Endodermal cell (in vitro differentiated cells): ENCODE results near the gene AGPS. TPM values are rescaled to one million over a fixed set of nuclear protein-coding genes. Genes with fewer than 3 reads are reported as not detected.

Source experiments
- DNase-seq: peaks from one replicate; pipeline ENCODE4 v3.0.0-alpha.2; 2017
- H3K27ac ChIP-seq: 2 replicates; pipeline ENCODE4 v1.5.1; 2013; ENCODE audit warnings: mild to moderate bottlenecking, low read depth, low read length, moderate library complexity
- H3K27me3 ChIP-seq: 2 replicates; pipeline ENCODE4 v1.6.1; 2013; ENCODE audit warnings: mild to moderate bottlenecking, low read length, moderate library complexity; ENCODE audit not compliant: insufficient read depth, control insufficient read depth, poor library complexity, severe bottlenecking
- H3K36me3 ChIP-seq: 2 replicates; pipeline ENCODE4 v1.7.0; 2013; ENCODE audit warnings: mild to moderate bottlenecking, low read length, moderate library complexity; ENCODE audit not compliant: control insufficient read depth, insufficient read depth
- H3K4me1 ChIP-seq: one replicate; pipeline ENCODE4 v1.7.0; 2013; ENCODE audit warnings: low read length; ENCODE audit not compliant: control insufficient read depth, insufficient read depth
- H3K4me3 ChIP-seq: 2 replicates; pipeline ENCODE4 v1.5.1; 2013; ENCODE audit warnings: mild to moderate bottlenecking, low read length, moderate library complexity
- H3K9ac ChIP-seq: 2 replicates; pipeline ENCODE4 v1.6.1; 2013; ENCODE audit warnings: mild to moderate bottlenecking, low read length, moderate library complexity; ENCODE audit not compliant: poor library complexity, severe bottlenecking; ENCODE audit errors: extremely low read depth
- H3K9me3 ChIP-seq: 2 replicates; pipeline ENCODE4 v1.6.1; 2013; ENCODE audit warnings: mild to moderate bottlenecking, low read length, moderate library complexity; ENCODE audit not compliant: control insufficient read depth
- H3K27ac Mint-ChIP-seq: 2 replicates; pipeline ENCODE4 v1.8.0; 2020; ENCODE audit warnings: mixed read lengths
- H3K27me3 Mint-ChIP-seq: 2 replicates; pipeline ENCODE4 v1.8.0; 2021; ENCODE audit warnings: mild to moderate bottlenecking, mixed read lengths; ENCODE audit not compliant: insufficient read depth
- H3K36me3 Mint-ChIP-seq: 2 replicates; pipeline ENCODE4 v1.8.0; 2020; ENCODE audit warnings: low read depth, mixed read lengths
- H3K4me1 Mint-ChIP-seq: 2 replicates; pipeline ENCODE4 v1.8.0; 2020; ENCODE audit warnings: mixed read lengths
- H3K4me3 Mint-ChIP-seq: 2 replicates; pipeline ENCODE4 v1.8.0; 2020; ENCODE audit warnings: mild to moderate bottlenecking, moderate library complexity, mixed read lengths
- H3K9me3 Mint-ChIP-seq: 2 replicates; pipeline ENCODE4 v1.8.0; 2020; ENCODE audit warnings: mild to moderate bottlenecking, mixed read lengths
- WGBS, 2 experiments: methylation state at CpG; one replicate each; pipeline versions ENCODE4 v1.1.5 to v1.1.7; 2013; ENCODE audit warnings: missing lambda C conversion rate in 2 of 2, mixed read lengths in 1 of 2; ENCODE audit not compliant: insufficient coverage in 1 of 2, insufficient read length in 1 of 2; 5-methylcytosine and 5-hydroxymethylcytosine counted together
- total RNA-seq, 2 donors: library from RNA; stranded (reverse); fragmentation: NEBNext Ultra II Directional in 1 of 2; extraction: Animal tissue kit (Norgen Biotek cat#: 25700) in 1 of 2; gene quantifications; 2 replicates in 1 of 2; 3 replicates in 1 of 2; pipeline ENCODE4 v1.2.1, GENCODE V29; 2021
- TF ChIP-seq, protein P1 (sequence below): fragments of 200-600 bp; sonication (generic); conservative IDR thresholded peaks from 2 replicates; pipeline ENCODE4 v1.5.0; 2021; ENCODE audit warnings: antibody characterized with exemption, mild to moderate bottlenecking

Gene AGPS
- total RNA-seq, 2 donors from 2014 or later, result 76.8 to 86.1 TPM

DNA sequence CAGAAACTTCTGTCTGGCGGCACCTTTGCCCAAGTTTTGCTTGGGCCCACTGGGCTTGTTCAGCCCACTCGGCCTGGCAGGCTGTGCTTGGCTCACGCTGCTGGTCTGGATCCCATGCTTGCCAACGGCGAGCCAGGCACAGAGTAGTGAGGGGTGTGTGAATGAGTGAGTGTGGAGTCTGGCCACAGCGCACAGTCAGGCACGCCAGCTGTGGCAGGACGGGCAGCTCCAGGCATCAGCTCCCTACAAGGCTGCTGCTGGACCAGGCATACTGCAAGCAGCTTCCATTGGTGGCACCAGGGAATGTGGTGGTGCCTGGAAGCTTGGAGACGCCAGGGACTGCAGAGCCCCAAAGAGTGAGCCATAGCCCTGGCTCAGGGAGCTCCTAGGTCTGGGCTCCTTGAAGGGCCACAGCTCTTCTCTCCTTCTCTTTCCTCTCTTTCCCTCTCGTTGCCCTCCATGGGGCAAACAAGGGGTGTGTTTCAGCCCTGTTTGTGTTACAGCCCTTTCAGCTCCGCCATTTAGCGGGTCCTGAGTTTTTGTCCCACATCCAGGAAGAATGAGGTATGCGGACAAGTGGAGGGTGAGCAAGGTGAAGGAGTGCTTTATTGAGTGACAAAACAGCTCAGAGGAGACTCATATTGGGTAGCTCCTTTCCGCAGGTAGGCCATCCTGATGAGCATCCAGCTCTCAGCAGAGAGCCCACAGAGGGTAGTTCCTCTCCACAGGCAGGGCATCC, 73.0 kb downstream of the AGPS start:
- H3K9me3 Mint-ChIP-seq, result peaks cover 9% of the 10 kb centered on the region
- H3K36me3 Mint-ChIP-seq, result peaks cover 51% of the 10 kb centered on the region
- H3K4me1 Mint-ChIP-seq, result no peaks in the 10 kb centered on the region
- no peaks in the 10 kb centered on the region for H3K4me1 ChIP-seq
- no peak overlapping the region for H3K27ac ChIP-seq
- H3K9ac ChIP-seq, result no peak overlapping the region
- no peak overlapping the region for H3K4me3 ChIP-seq
- no peak overlapping the region for H3K4me3 Mint-ChIP-seq
- no peak overlapping the region for H3K27ac Mint-ChIP-seq
- no peaks in the 10 kb centered on the region for H3K27me3 ChIP-seq
- peaks cover 80% of the 10 kb centered on the region for H3K36me3 ChIP-seq
- DNase-seq, result no peak
- TF ChIP-seq, protein P1, sequence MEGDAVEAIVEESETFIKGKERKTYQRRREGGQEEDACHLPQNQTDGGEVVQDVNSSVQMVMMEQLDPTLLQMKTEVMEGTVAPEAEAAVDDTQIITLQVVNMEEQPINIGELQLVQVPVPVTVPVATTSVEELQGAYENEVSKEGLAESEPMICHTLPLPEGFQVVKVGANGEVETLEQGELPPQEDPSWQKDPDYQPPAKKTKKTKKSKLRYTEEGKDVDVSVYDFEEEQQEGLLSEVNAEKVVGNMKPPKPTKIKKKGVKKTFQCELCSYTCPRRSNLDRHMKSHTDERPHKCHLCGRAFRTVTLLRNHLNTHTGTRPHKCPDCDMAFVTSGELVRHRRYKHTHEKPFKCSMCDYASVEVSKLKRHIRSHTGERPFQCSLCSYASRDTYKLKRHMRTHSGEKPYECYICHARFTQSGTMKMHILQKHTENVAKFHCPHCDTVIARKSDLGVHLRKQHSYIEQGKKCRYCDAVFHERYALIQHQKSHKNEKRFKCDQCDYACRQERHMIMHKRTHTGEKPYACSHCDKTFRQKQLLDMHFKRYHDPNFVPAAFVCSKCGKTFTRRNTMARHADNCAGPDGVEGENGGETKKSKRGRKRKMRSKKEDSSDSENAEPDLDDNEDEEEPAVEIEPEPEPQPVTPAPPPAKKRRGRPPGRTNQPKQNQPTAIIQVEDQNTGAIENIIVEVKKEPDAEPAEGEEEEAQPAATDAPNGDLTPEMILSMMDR, result no peak
- WGBS, 2 experiments, result 95 to 98% methylated on average over 6 to 14 of the region's 14 CpGs
- H3K27me3 Mint-ChIP-seq, result no peaks in the 10 kb centered on the region
- H3K9me3 ChIP-seq, result peaks cover 39% of the 10 kb centered on the region

DNA sequence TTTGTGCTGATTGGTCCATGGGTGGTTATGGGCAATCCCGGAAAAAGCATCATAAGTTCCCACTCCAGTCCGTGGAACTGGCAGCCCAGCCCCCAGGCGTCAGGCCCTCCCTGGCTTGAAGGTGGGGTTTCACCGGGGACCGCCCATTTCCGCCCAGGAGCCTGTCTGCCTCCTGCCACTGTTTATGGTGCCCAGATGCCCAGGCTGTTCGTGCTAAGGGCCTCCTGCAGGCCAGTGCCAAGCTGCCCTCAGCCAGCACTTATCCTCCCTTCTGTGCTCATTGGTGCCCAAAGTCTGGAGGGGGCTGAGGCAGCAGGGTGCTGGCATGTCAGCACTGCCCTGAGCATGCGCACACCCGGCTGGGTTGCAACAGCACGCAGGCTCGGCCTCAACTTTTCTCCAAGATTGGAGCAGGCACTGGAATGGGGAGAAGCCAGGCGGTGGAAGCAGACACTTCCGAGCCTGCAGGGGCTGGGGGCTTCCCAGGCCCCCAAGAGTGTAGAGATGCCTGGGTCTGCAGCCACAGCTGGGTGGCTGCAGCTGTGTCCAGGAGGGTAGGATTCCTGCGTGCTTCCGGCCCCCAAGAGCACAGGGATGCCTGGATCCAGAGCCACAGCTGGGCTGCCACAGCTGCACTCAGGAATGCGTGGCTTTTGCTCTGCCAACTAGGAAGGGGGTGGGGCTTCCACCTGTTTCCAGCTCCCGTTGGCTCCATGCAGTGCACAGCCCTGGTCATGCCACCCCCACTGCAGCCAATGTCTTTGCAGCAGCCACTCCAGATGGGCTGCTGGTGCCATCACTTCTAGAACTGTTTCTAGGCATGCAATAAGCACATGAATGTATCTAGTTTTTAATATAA, 74.0 kb downstream of the AGPS start:
- Mint-ChIP-seq H3K9me3 (peaks cover 14% of the 10 kb centered on the region), H3K4me1 (no peaks in the 10 kb centered on the region), H3K4me3 (no peak overlapping the region), H3K27me3 (no peaks in the 10 kb centered on the region), H3K27ac (no peak overlapping the region), H3K36me3 (peaks cover 58% of the 10 kb centered on the region)
- H3K27ac ChIP-seq, result no peak overlapping the region
- peak; percentile 60 for DNase-seq
- H3K9ac ChIP-seq, result no peak overlapping the region
- H3K4me3 ChIP-seq, result no peak overlapping the region
- no peaks in the 10 kb centered on the region for H3K27me3 ChIP-seq
- WGBS, 2 experiments, result 90 to 93% methylated on average over 13 to 17 of the region's 17 CpGs
- peaks cover 48% of the 10 kb centered on the region for H3K9me3 ChIP-seq
- H3K36me3 ChIP-seq, result peaks cover 78% of the 10 kb centered on the region
- no peaks in the 10 kb centered on the region for H3K4me1 ChIP-seq
- TF ChIP-seq, protein P1, result no peak

DNA sequence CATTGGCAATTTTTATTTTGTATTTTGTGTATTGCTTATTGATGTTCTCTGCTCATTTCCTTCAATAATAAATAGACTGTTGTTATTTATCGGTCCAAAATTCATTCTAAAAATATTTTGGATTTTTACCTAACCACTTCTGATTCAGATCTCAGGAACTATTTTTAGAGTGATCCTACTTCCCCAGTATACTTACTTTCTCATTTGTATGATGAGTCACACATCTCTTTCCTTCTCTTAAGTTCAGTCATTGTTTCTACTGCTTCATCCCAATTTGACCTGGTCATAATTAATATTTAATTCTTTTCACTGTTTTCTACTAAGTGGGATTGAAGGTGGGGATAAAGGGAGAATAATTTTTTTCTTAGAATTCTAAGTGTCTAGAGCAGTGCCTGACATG, 75.1 kb downstream of the AGPS start:
- Mint-ChIP-seq H3K27ac (no peak overlapping the region), H3K4me1 (no peaks in the 10 kb centered on the region), H3K27me3 (no peaks in the 10 kb centered on the region), H3K36me3 (peaks cover 61% of the 10 kb centered on the region), H3K9me3 (peaks cover 22% of the 10 kb centered on the region), H3K4me3 (no peak overlapping the region)
- no peak overlapping the region for H3K4me3 ChIP-seq
- TF ChIP-seq, protein P1, result no peak
- H3K36me3 ChIP-seq, result peaks cover 78% of the 10 kb centered on the region
- H3K9ac ChIP-seq, result no peak overlapping the region
- H3K27me3 ChIP-seq, result no peaks in the 10 kb centered on the region
- H3K27ac ChIP-seq, result no peak overlapping the region
- WGBS, 2 experiments, result 100% methylated on average over 1 of the region's 1 CpG
- peaks cover 59% of the 10 kb centered on the region for H3K9me3 ChIP-seq
- no peak for DNase-seq
- H3K4me1 ChIP-seq, result no peaks in the 10 kb centered on the region
